Liver (tissue), 9 donors: ENCODE results near the gene HEATR5A. TPM values are rescaled to one million over a fixed set of nuclear protein-coding genes. Genes with fewer than 3 reads are reported as not detected.
"Not testable (repeated sequence)": the region's sequence is repeated elsewhere in the genome, so short reads cannot be mapped to it uniquely, and the experiment has no call there.

Experiments used
- DNase-seq: peaks from one replicate; pipeline ENCODE4 v3.0.0-alpha.2; 2017; ENCODE audit warnings: low spot score
- H3K27ac ChIP-seq, 2 donors: one replicate each; pipeline ENCODE4 v1.7.0; 2013; ENCODE audit warnings: inconsistent platforms in 2 of 2, low read length in 2 of 2, control low read depth in 1 of 2, low read depth in 1 of 2, mild to moderate bottlenecking in 1 of 2
- H3K27me3 ChIP-seq, 4 donors: one replicate each; pipeline versions ENCODE4 v1.6.1 to v1.7.0; 2013; ENCODE audit warnings: low read length in 3 of 4, inconsistent platforms in 1 of 4, mild to moderate bottlenecking in 1 of 4, moderate library complexity in 1 of 4; ENCODE audit not compliant: control insufficient read depth in 4 of 4, insufficient read depth in 4 of 4
- H3K36me3 ChIP-seq, 4 donors: one replicate each; pipeline versions ENCODE4 v1.6.1 to v1.7.0; 2013; ENCODE audit warnings: low read length in 3 of 4, mild to moderate bottlenecking in 3 of 4, low read depth in 1 of 4, moderate library complexity in 1 of 4; ENCODE audit not compliant: control insufficient read depth in 4 of 4, insufficient read depth in 3 of 4
- H3K4me1 ChIP-seq, 4 donors: one replicate each; pipeline versions ENCODE4 v1.6.1 to v1.7.0; 2013; ENCODE audit warnings: low read length in 3 of 4, mild to moderate bottlenecking in 3 of 4, moderate library complexity in 1 of 4; ENCODE audit not compliant: control insufficient read depth in 4 of 4, insufficient read depth in 4 of 4
- H3K4me3 ChIP-seq, 3 donors: one replicate each; pipeline versions ENCODE4 v1.6.1 to v1.7.0; 2013; ENCODE audit warnings: low read length in 3 of 3, control low read depth in 1 of 3, low read depth in 1 of 3, mild to moderate bottlenecking in 1 of 3
- H3K9ac ChIP-seq, 2 donors: one replicate each; pipeline ENCODE4 v1.7.0; 2013; ENCODE audit warnings: low read length in 2 of 2, mild to moderate bottlenecking in 2 of 2, moderate library complexity in 2 of 2, control low read depth in 1 of 2, low read depth in 1 of 2
- H3K9me3 ChIP-seq, 4 donors: one replicate each; pipeline versions ENCODE4 v1.6.1 to v1.7.0; 2013; ENCODE audit warnings: low read length in 3 of 4; ENCODE audit not compliant: control insufficient read depth in 4 of 4
- ATF3 ChIP-seq: IDR thresholded peaks from 2 replicates; pipeline ENCODE4 v1.6.1; 2016; ENCODE audit warnings: antibody characterized with exemption
- CTCF ChIP-seq: fragments of 150-350 bp; IDR thresholded peaks from 2 replicates; pipeline ENCODE4 v1.5.1; 2017; ENCODE audit warnings: improper control_type of control experiment, low read depth, low read length; ENCODE audit not compliant: missing input control
- EGR1 ChIP-seq, 2 donors: IDR thresholded peaks; 2 replicates each; pipeline ENCODE4 v1.6.1; 2016 to 2018; ENCODE audit warnings: antibody characterized with exemption in 2 of 2, low read depth in 2 of 2
- FOXA1 ChIP-seq: IDR thresholded peaks from 2 replicates; pipeline ENCODE4 v1.6.1; 2016; ENCODE audit warnings: antibody characterized with exemption
- FOXA2 ChIP-seq: IDR thresholded peaks from 2 replicates; pipeline ENCODE4 v1.6.1; 2016; ENCODE audit warnings: antibody characterized with exemption
- GABPA ChIP-seq, 2 donors: IDR thresholded peaks in 1 of 2; conservative IDR thresholded peaks in 1 of 2; 2 replicates each; pipeline ENCODE4 v1.6.1; 2016; ENCODE audit warnings: antibody characterized with exemption in 2 of 2, mild to moderate bottlenecking in 1 of 2, moderate library complexity in 1 of 2
- HNF4A ChIP-seq, 2 donors: conservative IDR thresholded peaks; 2 replicates each; pipeline ENCODE4 v1.6.1; 2016; ENCODE audit warnings: antibody characterized with exemption in 2 of 2, mild to moderate bottlenecking in 2 of 2
- HNF4G ChIP-seq: IDR thresholded peaks from 2 replicates; pipeline ENCODE4 v1.6.1; 2016; ENCODE audit warnings: antibody characterized with exemption
- JUND ChIP-seq, 2 donors: IDR thresholded peaks; 2 replicates each; pipeline ENCODE4 v1.6.1; 2016; ENCODE audit warnings: antibody characterized with exemption in 2 of 2
- MAX ChIP-seq: IDR thresholded peaks from 2 replicates; pipeline ENCODE4 v1.6.1; 2016; ENCODE audit warnings: antibody characterized with exemption
- NR2F2 ChIP-seq: IDR thresholded peaks from 2 replicates; pipeline ENCODE4 v1.6.1; 2016; ENCODE audit warnings: antibody characterized with exemption
- RAD21 ChIP-seq, 2 donors: IDR thresholded peaks; 2 replicates each; pipeline ENCODE4 v1.6.1; 2016; ENCODE audit warnings: antibody characterized with exemption in 2 of 2, mild to moderate bottlenecking in 2 of 2
- REST ChIP-seq: IDR thresholded peaks from 2 replicates; pipeline ENCODE4 v1.6.1; 2016; ENCODE audit warnings: antibody characterized with exemption, mild to moderate bottlenecking
- RXRA ChIP-seq, 2 donors: IDR thresholded peaks; 2 replicates each; pipeline ENCODE4 v1.6.1; 2017 to 2018; ENCODE audit warnings: antibody characterized with exemption in 2 of 2, mild to moderate bottlenecking in 1 of 2
- SP1 ChIP-seq: IDR thresholded peaks from 2 replicates; pipeline ENCODE4 v1.6.1; 2018; ENCODE audit warnings: antibody characterized with exemption, mild to moderate bottlenecking
- YY1 ChIP-seq: IDR thresholded peaks from 2 replicates; pipeline ENCODE4 v1.6.1; 2016; ENCODE audit warnings: antibody characterized with exemption, mild to moderate bottlenecking
- ZBTB33 ChIP-seq: IDR thresholded peaks from 2 replicates; pipeline ENCODE4 v1.6.1; 2016; ENCODE audit warnings: antibody characterized with exemption
- WGBS: extraction: QIAGEN DNeasy Blood & Tissue Kit; methylation state at CpG from one replicate; pipeline ENCODE4 v1.1.7; 2013; 5-methylcytosine and 5-hydroxymethylcytosine counted together
- polyA plus RNA-seq, 2 donors: library from polyadenylated mRNA; stranded (reverse) in 1 of 2; unstranded in 1 of 2; fragments of 200-250 nt in 1 of 2; fragments of >200 nt in 1 of 2; fragmentation: Nextera tagmentation in 1 of 2; extraction: Ambion mirVana in 1 of 2; gene quantifications; one replicate each; pipeline versions ENCODE4 v1.2.1 to v1.2.3, GENCODE V29; 2013 to 2015
- total RNA-seq, 2 donors: library from RNA; depleted of rRNA; stranded (reverse); fragments of >200 nt; gene quantifications; one replicate each; pipeline ENCODE4 v1.2.3, GENCODE V29; 2014
- donor health status: healthy.
- donor health status: healthy.
- donor health status: healthy.
- donor health status: healthy.
- donor health status: healthy.

HEATR5A gene
- total and polyA plus RNA-seq, 4 donors = 7.3 to 22.8 (median 10.1) TPM

GRCh38 chr14:31277085-31277484, 143.3 kb downstream of the HEATR5A start:
- H3K4me3 ChIP-seq = no peak overlapping the region
- no peaks in the 10 kb centered on the region for H3K9me3 ChIP-seq
- no peak overlapping the region for H3K27ac ChIP-seq
- TF ChIP-seq ATF3 (no peak), REST (no peak), NR2F2 (no peak), FOXA2 (no peak), YY1 (no peak), SP1 (no peak), RAD21 (IDR thresholded peaks at IDR 0.05) (no peak), EGR1 (IDR thresholded peaks at IDR 0.05; ENCODE audit: low read depth in 2 of 2) (no peak), FOXA1 (no peak), JUND (IDR thresholded peaks at IDR 0.05) (no peak), GABPA (IDR thresholded peaks at IDR 0.05 in 1 of 2, conservative IDR thresholded peaks at IDR 0.05 in 1 of 2) (no peak), HNF4A (conservative IDR thresholded peaks at IDR 0.05) (no peak), HNF4G (no peak), ZBTB33 (no peak)
- no peaks in the 10 kb centered on the region for H3K27me3 ChIP-seq
- no peaks in the 10 kb centered on the region for H3K36me3 ChIP-seq
- no peak for DNase-seq
- 86% methylated on average over 1 of the region's 1 CpG for WGBS
- no peak overlapping the region for H3K9ac ChIP-seq
- peaks cover 0 to 5% (median 2%) of the 10 kb centered on the region in 4 donors for H3K4me1 ChIP-seq

- not testable (repeated sequence) for DNase-seq, H3K9me3 ChIP-seq
- 84% methylated on average over 5 of the region's 5 CpGs for WGBS
Observed at GRCh38 chr14:31276417-31276816, 143.9 kb downstream of the HEATR5A start.

GRCh38 chr14:31275731-31276130, 144.6 kb downstream of the HEATR5A start:
- Histone ChIP-seq H3K4me1 (peaks cover 0 to 5% (median 2%) of the 10 kb centered on the region in 4 donors), H3K9me3 (no peaks in the 10 kb centered on the region), H3K36me3 (no peaks in the 10 kb centered on the region), H3K4me3 (no peak overlapping the region), H3K27ac (no peak overlapping the region), H3K27me3 (no peaks in the 10 kb centered on the region), H3K9ac (no peak overlapping the region)
- TF ChIP-seq REST (no peak), SP1 (no peak), FOXA1 (no peak), YY1 (no peak), RXRA (IDR thresholded peaks at IDR 0.05) (no peak), GABPA (IDR thresholded peaks at IDR 0.05 in 1 of 2, conservative IDR thresholded peaks at IDR 0.05 in 1 of 2) (no peak), CTCF (no peak), ATF3 (no peak), MAX (no peak), FOXA2 (no peak), HNF4A (conservative IDR thresholded peaks at IDR 0.05) (no peak), HNF4G (no peak)
- DNase-seq = no peak

More at GRCh38 chr14:31276417-31276816, 143.9 kb downstream of the HEATR5A start:
- H3K36me3 ChIP-seq, H3K4me3 ChIP-seq, H3K27me3 ChIP-seq, H3K4me1 ChIP-seq, H3K9ac ChIP-seq, H3K27ac ChIP-seq: not testable (repeated sequence)
